PFSK-1 (cell line): ENCODE measurements around the gene DIPK1A.

Experiments used
- POLR2AphosphoS5 ChIP-seq: IDR thresholded peaks from 2 replicates; pipeline ENCODE4 v1.6.1; 2012; ENCODE audit warnings: low read depth, mild to moderate bottlenecking, control low read depth, low read length, moderate library complexity
- REST ChIP-seq, 2 experiments: IDR thresholded peaks; 2 replicates each; pipeline versions ENCODE4 v1.6.1 to v1.8.0; 2011 to 2012; ENCODE audit warnings: low read depth in 2 of 2, low read length in 2 of 2, control low read depth in 1 of 2, inconsistent platforms in 1 of 2, mild to moderate bottlenecking in 1 of 2, moderate library complexity in 1 of 2; ENCODE audit not compliant: insufficient read depth in 1 of 2
- TAF1 ChIP-seq: IDR thresholded peaks from 2 replicates; pipeline ENCODE4 v1.6.1; 2012; ENCODE audit warnings: low read length, control low read depth, borderline replicate concordance; ENCODE audit not compliant: insufficient read depth

- TF ChIP-seq POLR2AphosphoS5: no peak
- no peak for TF ChIP-seq TAF1
- TF ChIP-seq REST (IDR thresholded peaks at IDR 0.05; ENCODE audit: insufficient read depth in 1 of 2, low read depth in 2 of 2, low read length in 2 of 2): no peak
Measured at GRCh38 chr1:93002781-93003180, 41.5 kb upstream of the DIPK1A start.
